ENCODE measurements around the gene BTBD9. TPM values are rescaled to one million over a fixed set of nuclear protein-coding genes. Genes with fewer than 3 reads are reported as not detected.
"Not testable (repeated sequence)": the region's sequence is repeated elsewhere in the genome, so short reads cannot be mapped to it uniquely, and the experiment has no call there.

BTBD9 gene
- total RNA-seq, 2 experiments from 2014 or later, result 6.2 to 6.4 TPM

DNA sequence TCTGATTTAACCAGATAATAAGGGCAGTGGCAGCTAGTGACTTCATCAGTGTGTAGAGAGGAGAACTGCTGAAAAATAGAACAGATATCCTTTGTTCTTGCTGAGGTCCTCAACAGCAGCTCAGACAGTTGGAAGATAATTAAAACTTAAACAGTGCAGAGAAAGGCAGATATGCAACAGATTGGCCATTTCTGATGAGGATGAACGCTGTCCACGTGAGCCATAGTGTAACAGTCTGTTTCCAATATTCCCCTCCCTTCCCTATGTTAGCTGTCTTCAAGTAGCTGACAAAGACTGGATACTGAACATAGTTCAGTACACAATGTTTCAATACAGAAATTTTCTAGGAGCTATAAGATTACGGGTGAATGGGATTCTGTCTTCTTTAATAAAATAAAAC, 291.4 kb downstream of the BTBD9 start:
- no peak for DNase-seq
- Mint-ChIP-seq H3K27me3 (no peaks in the 10 kb centered on the region), H3K36me3 (ENCODE audit: low read depth) (no peaks in the 10 kb centered on the region), H3K27ac (no peak overlapping the region), H3K4me1 (ENCODE audit: low read depth) (no peaks in the 10 kb centered on the region), H3K9me3 (no peaks in the 10 kb centered on the region), H3K4me3 (no peak overlapping the region)
- CTCF ChIA-PET, result interaction anchor here (1.1 kb wide), 1 partner anchor 13 kb away, joined by 4 read pairs; no protein-coding TSS in a partner anchor
- POLR2A ChIA-PET, result interaction anchor here (0.6 kb wide), 1 partner anchor 661 kb away, joined by 4 read pairs; no protein-coding TSS in a partner anchor
- TF ChIP-seq, protein P1, sequence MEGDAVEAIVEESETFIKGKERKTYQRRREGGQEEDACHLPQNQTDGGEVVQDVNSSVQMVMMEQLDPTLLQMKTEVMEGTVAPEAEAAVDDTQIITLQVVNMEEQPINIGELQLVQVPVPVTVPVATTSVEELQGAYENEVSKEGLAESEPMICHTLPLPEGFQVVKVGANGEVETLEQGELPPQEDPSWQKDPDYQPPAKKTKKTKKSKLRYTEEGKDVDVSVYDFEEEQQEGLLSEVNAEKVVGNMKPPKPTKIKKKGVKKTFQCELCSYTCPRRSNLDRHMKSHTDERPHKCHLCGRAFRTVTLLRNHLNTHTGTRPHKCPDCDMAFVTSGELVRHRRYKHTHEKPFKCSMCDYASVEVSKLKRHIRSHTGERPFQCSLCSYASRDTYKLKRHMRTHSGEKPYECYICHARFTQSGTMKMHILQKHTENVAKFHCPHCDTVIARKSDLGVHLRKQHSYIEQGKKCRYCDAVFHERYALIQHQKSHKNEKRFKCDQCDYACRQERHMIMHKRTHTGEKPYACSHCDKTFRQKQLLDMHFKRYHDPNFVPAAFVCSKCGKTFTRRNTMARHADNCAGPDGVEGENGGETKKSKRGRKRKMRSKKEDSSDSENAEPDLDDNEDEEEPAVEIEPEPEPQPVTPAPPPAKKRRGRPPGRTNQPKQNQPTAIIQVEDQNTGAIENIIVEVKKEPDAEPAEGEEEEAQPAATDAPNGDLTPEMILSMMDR (IDR thresholded peaks at IDR 0.05), result no peak
- intact Hi-C loops (cut with micrococcal nuclease), result no loop called here
- ATAC-seq, result no peak

DNA sequence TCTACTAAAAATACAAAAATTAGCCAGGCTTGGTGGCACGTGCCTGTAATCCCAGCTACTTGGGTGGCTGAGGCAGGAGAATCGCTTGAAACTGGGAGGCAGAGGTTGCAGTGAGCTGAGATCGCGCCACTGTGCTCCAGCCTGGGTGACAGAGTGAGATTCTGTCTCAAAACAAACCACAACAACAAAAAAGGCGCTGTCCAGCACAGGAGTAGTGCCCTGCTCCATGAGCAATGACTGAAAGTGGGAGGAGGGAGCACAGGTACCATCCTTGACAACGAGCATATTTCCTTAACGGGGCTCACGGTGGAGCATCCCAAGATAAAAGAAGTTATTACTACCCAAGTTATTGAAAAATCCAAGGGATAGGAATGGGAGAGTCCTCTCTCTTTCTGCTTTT, 291.9 kb downstream of the BTBD9 start:
- CTCF ChIA-PET, result interaction anchor here (1.1 kb wide), 1 partner anchor 13 kb away, joined by 4 read pairs; no protein-coding TSS in a partner anchor
- H3K4me1 Mint-ChIP-seq (ENCODE audit: low read depth); H3K27me3 Mint-ChIP-seq; intact Hi-C loops (cut with micrococcal nuclease); POLR2A ChIA-PET; H3K27ac Mint-ChIP-seq; DNase-seq; H3K36me3 Mint-ChIP-seq (ENCODE audit: low read depth); H3K4me3 Mint-ChIP-seq; ATAC-seq; H3K9me3 Mint-ChIP-seq: not testable (repeated sequence)

DNA sequence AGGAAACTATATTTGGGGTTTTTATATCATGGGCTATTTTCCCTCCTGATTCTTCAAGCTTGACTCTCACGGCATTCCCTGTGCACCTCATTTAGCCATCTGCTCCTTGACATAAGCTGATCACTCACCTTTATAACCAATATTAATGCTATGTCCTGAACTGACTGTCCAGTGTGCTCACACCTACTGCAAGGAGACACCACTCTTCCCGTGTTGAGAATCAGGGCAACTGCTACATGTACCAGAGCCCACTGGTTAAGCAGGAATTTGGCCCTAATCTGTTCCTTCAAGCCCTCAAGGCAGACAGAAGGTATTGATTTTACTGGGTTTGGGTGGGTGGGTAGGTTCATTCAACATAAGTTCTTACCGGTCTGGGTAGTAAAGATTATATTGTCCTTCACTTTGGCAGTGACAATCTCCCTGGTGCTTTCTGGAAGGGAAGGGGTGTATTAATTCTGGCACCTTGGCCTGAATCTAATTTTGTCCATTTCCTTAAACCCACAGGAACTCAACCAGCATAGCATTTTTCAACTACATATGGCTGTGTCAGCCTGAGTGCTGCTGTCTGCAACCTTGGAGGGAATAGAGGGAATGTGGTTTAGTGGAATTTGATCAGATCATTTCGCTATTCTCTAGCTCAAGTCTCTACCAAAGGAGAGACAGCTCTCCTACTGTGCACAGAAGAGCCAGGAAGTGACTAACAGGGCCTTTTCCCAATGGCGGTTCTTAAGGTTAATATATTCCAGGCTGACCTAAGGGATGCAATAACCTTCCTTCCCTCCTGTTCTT, 293.2 kb downstream of the BTBD9 start:
- no peaks in the 10 kb centered on the region for H3K36me3 Mint-ChIP-seq (ENCODE audit: low read depth)
- no peaks in the 10 kb centered on the region for H3K9me3 Mint-ChIP-seq
- H3K27ac Mint-ChIP-seq, result no peak overlapping the region
- ChIA-PET CTCF (no interaction called here), POLR2A (no interaction called here)
- TF ChIP-seq, protein P1 (IDR thresholded peaks at IDR 0.05), result no peak
- ATAC-seq (no peak), DNase-seq (no peak)
- H3K4me1 Mint-ChIP-seq (ENCODE audit: low read depth), result peaks cover 2% of the 10 kb centered on the region
- H3K4me3 Mint-ChIP-seq, result no peak overlapping the region
- intact Hi-C loops (cut with micrococcal nuclease), result no loop called here
- no peaks in the 10 kb centered on the region for H3K27me3 Mint-ChIP-seq

DNA sequence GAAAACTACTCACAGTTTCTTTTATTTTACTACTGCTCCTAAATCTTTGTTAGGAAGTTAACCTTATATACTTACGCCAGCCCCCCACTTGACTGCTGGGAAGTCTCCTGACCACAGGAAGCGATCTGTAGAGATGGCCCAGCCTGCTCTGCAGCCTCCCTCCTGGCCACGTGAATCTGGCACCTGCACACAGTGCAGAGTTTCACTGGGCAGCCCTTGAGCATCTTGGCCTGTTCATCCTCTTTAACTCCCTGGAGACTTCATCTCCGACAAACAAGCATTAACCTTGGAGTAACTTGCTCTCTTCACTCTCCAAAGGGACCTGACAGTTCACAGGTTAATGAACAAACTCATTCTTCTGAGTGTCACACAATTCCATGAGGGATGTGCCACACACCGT, 294.1 kb downstream of the BTBD9 start:
- H3K4me1 Mint-ChIP-seq (ENCODE audit: low read depth), result peaks cover 2% of the 10 kb centered on the region
- no peak for ATAC-seq
- intact Hi-C loops (cut with micrococcal nuclease), result no loop called here

DNA sequence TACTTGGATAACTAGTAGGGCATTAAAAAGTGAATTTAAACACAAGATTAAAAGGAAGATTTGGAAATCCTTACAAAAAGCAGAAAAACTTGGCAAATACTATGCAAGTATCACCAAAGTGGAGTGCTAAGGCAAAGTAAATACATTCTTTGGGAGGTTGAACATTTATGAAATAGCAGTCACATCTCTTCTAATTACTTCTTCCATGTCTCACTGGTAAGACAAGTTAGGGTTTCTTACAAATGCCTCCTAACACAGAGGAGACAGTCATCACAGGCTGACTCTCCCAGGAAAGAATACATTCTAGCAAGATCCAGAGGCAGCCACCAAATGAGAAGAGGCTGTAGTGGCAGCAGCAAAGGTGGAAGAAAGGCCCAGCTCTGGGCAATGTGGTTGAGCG, 298.2 kb downstream of the BTBD9 start:
- intact Hi-C loops (cut with micrococcal nuclease), result no loop called here
- H3K9me3 Mint-ChIP-seq, result peaks cover 2% of the 10 kb centered on the region
- H3K27me3 Mint-ChIP-seq, result no peaks in the 10 kb centered on the region
- H3K4me1 Mint-ChIP-seq (ENCODE audit: low read depth), result peaks cover 2% of the 10 kb centered on the region
- CTCF ChIA-PET, result no interaction called here
- POLR2A ChIA-PET, result no interaction called here
- H3K36me3 Mint-ChIP-seq (ENCODE audit: low read depth), result peaks cover 2% of the 10 kb centered on the region
- ATAC-seq (no peak), DNase-seq (no peak)
- TF ChIP-seq, protein P1 (IDR thresholded peaks at IDR 0.05), result no peak
- no peak overlapping the region for H3K4me3 Mint-ChIP-seq
- H3K27ac Mint-ChIP-seq, result no peak overlapping the region

More for the DNA sequence above, 294.1 kb downstream of the BTBD9 start:
- H3K36me3 Mint-ChIP-seq (ENCODE audit: low read depth), result no peaks in the 10 kb centered on the region
- ChIA-PET CTCF (no interaction called here), POLR2A (no interaction called here)
- no peak overlapping the region for H3K4me3 Mint-ChIP-seq
- H3K9me3 Mint-ChIP-seq, result no peaks in the 10 kb centered on the region
- DNase-seq, result no peak
- TF ChIP-seq, protein P1 (IDR thresholded peaks at IDR 0.05), result no peak
- no peaks in the 10 kb centered on the region for H3K27me3 Mint-ChIP-seq
- no peak overlapping the region for H3K27ac Mint-ChIP-seq
